T-helper 17 cell (primary cell): ENCODE measurements around the gene ZNF33B. TPM values are rescaled to one million over a fixed set of nuclear protein-coding genes. Genes with fewer than 3 reads are reported as not detected.

Experiments
- ATAC-seq: fragments of 150-1000 bp; cut with Tn5 transposase; 2 replicates; pipeline ENCODE4 v1.10.0; 2021; ENCODE audit warnings: mild to moderate bottlenecking, moderate library complexity
- DNase-seq, 3 donors: peaks; one replicate each; pipeline versions ENCODE4 v3.0.0 to v3.0.0-alpha.2; 2020 to 2021
- H3K9me3 ChIP-seq: one replicate; pipeline ENCODE4 v1.7.0; 2013; ENCODE audit warnings: low read length, mild to moderate bottlenecking; ENCODE audit not compliant: control insufficient read depth, poor library complexity, severe bottlenecking
- H3K27ac Mint-ChIP-seq: one replicate; pipeline ENCODE4 v1.8.0; 2022; ENCODE audit warnings: mild to moderate bottlenecking, moderate library complexity, mixed read lengths
- H3K27me3 Mint-ChIP-seq: one replicate; pipeline ENCODE4 v1.8.0; 2022; ENCODE audit warnings: mixed read lengths
- H3K36me3 Mint-ChIP-seq: one replicate; pipeline ENCODE4 v1.8.0; 2022; ENCODE audit warnings: low read depth, mixed read lengths
- H3K4me1 Mint-ChIP-seq: one replicate; pipeline ENCODE4 v1.8.0; 2022; ENCODE audit warnings: mild to moderate bottlenecking, mixed read lengths
- H3K4me3 Mint-ChIP-seq: one replicate; pipeline ENCODE4 v1.8.0; 2022; ENCODE audit warnings: mild to moderate bottlenecking, moderate library complexity, mixed read lengths
- total RNA-seq, 4 donors: library from RNA in 2 of 4; stranded (reverse) in 2 of 4; gene quantifications; one replicate each; pipeline ENCODE4 v1.2.3 and lab custom pipeline; 2022 to 2026

The ZNF33B gene
- total RNA-seq, 2 donors from 2014 or later = 28.1 to 32.1 TPM

GRCh38 chr10:42543840-42544372 lies 94.5 kb downstream of the ZNF33B start:
- no peaks in the 10 kb centered on the region for H3K9me3 ChIP-seq
- H3K27ac Mint-ChIP-seq = no peak overlapping the region
- no peak overlapping the region for H3K4me3 Mint-ChIP-seq
- ATAC-seq = no peak
- H3K4me1 Mint-ChIP-seq = peaks cover 1% of the 10 kb centered on the region
- DNase-seq = no peak
- peaks cover 12% of the 10 kb centered on the region for H3K36me3 Mint-ChIP-seq
- no peaks in the 10 kb centered on the region for H3K27me3 Mint-ChIP-seq

Other genes starting within 250 kb of the ZNF33B start
- gene BMS1, start 144.2 kb upstream of the ZNF33B start, total RNA-seq = 10 to 100 TPM; 13.0 to 14.2 TPM